Endometrium (tissue), 2 donors: ENCODE data around the gene MACF1.

ENCODE experiments used
- FAIRE-seq: peaks from 2 replicates; lab custom pipeline; 2012; peaks lifted over from hg19 to GRCh38; lab: Jason Lieb, UNC
- donor health status: control.
- donor health status: control.

The MACF1 gene

GRCh38 chr1:39268112-39268581 lies 63.7 kb downstream of the MACF1 start:
- FAIRE-seq = peak; percentile 89

- FAIRE-seq = no peak
Observed at GRCh38 chr1:39268906-39269305, 64.4 kb downstream of the MACF1 start.

- FAIRE-seq = no peak
Observed at GRCh38 chr1:39269349-39269748, 64.9 kb downstream of the MACF1 start.

GRCh38 chr1:39269791-39270342 lies 65.4 kb downstream of the MACF1 start:
- no peak for FAIRE-seq

- no peak for FAIRE-seq
Observed at GRCh38 chr1:39270368-39270767, 65.9 kb downstream of the MACF1 start.

- FAIRE-seq = no peak
Observed at GRCh38 chr1:39272027-39272797, 67.7 kb downstream of the MACF1 start.

- FAIRE-seq = no peak
Observed at GRCh38 chr1:39272798-39273469, 68.4 kb downstream of the MACF1 start.

GRCh38 chr1:39275836-39276507 lies 71.5 kb downstream of the MACF1 start:
- FAIRE-seq = no peak

GRCh38 chr1:39277879-39278278 lies 73.4 kb downstream of the MACF1 start:
- no peak for FAIRE-seq

- no peak for FAIRE-seq
Observed at GRCh38 chr1:39282537-39283216, 78.2 kb downstream of the MACF1 start.

GRCh38 chr1:39283858-39284257 lies 79.4 kb downstream of the MACF1 start:
- FAIRE-seq = no peak

- FAIRE-seq = no peak
Observed at GRCh38 chr1:39287541-39287940, 83.0 kb downstream of the MACF1 start.

- FAIRE-seq = no peak
Observed at GRCh38 chr1:39288735-39289465, 84.4 kb downstream of the MACF1 start.

GRCh38 chr1:39292401-39292800 lies 87.9 kb downstream of the MACF1 start:
- no peak for FAIRE-seq

- no peak for FAIRE-seq
Observed at GRCh38 chr1:39293375-39294070, 89.0 kb downstream of the MACF1 start.

- FAIRE-seq = no peak
Observed at GRCh38 chr1:39294531-39294930, 90.0 kb downstream of the MACF1 start.

GRCh38 chr1:39295901-39296300 lies 91.4 kb downstream of the MACF1 start:
- no peak for FAIRE-seq

GRCh38 chr1:39297551-39297950 lies 93.1 kb downstream of the MACF1 start:
- no peak for FAIRE-seq

GRCh38 chr1:39301606-39302005 lies 97.1 kb downstream of the MACF1 start:
- no peak for FAIRE-seq

- FAIRE-seq = no peak
Observed at GRCh38 chr1:39305555-39305954, 101.1 kb downstream of the MACF1 start.

- no peak for FAIRE-seq
Observed at GRCh38 chr1:39310015-39310414, 105.5 kb downstream of the MACF1 start.
